HG02840 (cell line): ENCODE data around the gene ALX4.

Experiments used
- ATAC-seq: cut with Tn5 transposase; IDR thresholded peaks from one replicate; pipeline ENCODE4 v1.9.1; 2021; ENCODE audit warnings: mild to moderate bottlenecking, moderate library complexity, moderate number of reproducible peaks; ENCODE audit not compliant: unreplicated experiment, low FRiP score

ALX4 gene

DNA sequence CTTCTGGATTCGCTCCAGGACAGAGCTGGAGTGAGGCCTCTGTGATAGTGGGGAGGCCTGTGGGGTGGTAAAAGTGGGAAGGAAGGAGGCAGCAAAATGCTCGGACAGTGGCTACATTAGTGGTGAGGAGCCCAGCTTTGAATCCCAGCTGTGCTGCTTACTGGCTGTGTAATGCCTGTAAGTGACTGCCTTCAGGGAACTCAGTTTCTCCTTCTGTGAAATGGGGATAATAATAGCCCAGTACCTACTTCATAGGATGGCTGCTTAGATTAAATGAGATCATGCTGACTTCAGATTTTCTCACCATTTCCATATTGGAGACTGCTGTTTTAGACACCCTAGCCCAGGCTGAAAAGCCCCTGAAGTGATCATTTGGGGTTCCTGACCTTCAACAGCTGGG, 8.4 kb upstream of the ALX4 start:
- no peak for ATAC-seq

DNA sequence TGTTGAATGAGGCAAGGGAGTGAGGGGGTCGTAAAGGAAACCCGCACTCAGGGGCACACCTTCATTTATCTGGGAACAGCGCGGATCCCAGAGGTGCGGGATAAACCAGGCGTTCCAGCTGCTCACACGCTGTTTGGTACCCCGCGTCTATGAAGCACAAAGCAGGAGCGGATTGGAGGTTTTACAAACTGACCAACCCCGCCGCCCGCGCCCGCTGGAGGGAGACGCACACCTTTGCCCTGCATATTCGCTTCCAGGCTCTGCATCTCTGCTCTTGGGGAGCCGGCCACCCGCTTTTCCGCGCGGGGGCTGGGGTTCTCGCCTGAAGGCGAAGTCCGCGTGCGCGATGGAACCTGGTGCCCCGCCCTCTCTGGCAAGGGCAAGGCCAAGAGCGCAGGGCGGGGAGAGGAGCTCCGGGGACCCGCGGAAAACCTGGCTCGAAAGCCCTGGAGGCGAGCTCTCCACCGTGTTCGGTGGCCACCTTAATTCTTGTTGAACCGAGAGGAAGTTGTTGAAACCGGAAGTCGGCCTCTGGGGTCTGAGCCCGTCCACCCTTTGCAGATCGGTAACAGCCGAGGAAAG, 6.8 kb upstream of the ALX4 start:
- ATAC-seq = no peak

- no peak for ATAC-seq
These were observed 6.2 kb upstream of the ALX4 start for GRCh38 chr11:44315947-44316658.

- no peak for ATAC-seq
These were observed 4.8 kb upstream of the ALX4 start for GRCh38 chr11:44314733-44315132.

DNA sequence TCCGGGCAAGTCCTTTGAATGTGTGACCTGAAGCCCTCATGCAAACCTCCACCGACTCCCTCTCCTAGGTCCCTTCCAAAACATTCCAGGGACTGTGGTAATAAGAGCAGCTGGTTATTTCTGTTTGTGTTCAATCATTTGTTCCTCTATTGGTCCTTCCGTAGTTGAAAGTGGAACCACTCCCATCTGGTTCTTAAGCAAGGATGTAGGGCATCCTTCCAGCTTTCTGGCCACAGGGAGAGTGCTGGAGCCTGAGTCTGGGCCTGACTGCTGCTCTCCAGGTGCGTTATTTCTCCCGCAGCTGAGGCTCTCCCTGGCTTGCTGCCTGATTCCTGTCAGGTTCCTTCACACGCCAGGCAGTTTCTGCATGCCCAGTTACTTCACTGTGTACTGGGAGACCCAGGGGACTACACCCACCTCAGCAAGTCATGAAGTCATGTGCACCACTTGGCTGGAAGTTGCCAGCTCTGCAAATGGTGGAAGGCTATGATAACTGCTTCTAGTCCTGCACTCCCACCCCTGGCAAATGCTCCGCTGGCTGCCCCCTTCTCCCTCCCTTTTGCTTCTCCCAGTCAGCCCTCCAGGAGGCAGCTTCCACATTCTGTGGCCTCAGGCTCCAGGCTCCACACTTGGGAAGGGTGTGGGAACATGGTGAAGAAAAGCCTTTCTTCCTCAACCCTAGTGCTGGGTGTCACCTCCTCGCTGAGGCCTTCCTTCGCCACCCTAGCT, 4.0 kb upstream of the ALX4 start:
- ATAC-seq = no peak

GRCh38 chr11:44312876-44313275, 2.9 kb upstream of the ALX4 start:
- ATAC-seq = no peak

- no peak for ATAC-seq
These were observed 1.7 kb upstream of the ALX4 start for GRCh38 chr11:44311339-44312261.

DNA sequence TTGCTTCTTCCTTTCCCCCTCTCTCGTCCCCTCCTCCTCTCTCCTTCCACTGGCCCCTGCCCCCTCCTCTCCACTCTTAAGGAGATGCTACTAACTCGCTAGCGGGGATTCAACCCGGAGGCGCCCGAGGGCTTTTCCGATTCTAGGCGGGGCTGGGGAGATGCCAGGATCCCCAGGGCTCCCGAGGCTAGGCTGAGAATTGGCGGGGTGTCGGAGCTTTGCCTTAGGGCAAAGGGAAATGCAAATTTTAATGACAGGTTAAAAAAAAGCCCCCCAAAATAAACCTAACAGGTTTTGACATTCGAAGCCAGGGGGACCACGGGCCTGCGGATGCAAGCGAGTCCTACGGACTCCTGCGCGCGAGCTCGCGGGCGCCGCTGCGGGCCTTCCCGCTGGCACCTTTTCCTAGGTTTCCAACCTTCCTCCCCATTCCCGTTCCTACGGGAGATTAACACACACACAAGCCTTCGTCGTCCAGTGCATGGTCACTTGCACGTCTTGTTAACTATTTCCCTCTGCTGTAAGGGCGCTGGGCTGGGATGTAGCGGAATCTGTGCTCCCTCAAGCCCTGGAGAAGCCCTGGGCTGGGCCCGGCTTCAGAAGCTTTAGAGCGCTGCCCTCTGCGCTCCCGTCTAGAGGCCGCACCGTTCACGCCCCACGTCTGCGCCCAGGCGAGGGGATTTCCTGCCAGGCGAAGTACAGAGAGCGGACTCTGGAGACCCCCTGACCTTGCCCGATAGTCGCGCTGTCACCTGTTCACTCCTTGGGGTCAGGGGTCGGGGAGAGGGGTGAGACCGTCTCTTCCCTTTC, 729 bp upstream of the ALX4 start:
- no peak for ATAC-seq

- ATAC-seq = no peak
These were observed 195 bp upstream of the ALX4 start for GRCh38 chr11:44310206-44310462.

GRCh38 chr11:44308923-44309477, 939 bp downstream of the ALX4 start:
- ATAC-seq = no peak

DNA sequence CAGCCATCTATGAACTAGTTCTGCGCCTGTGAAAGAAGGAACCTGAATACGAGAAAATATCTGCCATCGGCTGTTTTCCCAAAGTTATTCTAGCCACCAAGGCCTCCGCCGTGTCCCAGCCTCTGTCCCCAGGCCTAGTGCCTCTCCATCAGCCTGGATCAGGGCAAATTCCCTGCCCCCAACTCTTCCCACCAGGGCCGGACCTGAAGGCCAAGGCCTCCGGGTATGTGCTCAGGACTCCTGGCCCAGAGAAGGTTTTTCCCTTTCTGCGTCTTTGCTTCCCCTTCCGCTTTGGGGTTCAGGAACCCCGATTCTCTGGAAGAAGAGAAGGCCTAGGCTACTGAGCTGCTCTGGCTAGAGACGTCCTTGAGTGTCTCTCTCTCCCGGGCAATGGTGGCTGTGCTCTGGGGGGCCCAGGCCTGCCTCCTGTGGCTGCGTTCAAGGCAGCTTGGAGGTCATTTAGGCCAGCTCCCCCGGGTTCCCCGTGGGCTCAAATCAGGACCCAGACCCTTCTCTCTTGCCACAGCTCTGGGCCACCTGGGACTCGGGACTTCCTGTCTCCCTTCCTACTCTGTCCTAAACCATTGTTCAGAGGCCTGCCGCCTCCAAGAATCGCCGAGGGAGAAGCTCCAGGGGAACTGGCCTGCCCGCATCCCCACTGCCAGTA, 1.6 kb downstream of the ALX4 start:
- ATAC-seq = no peak

DNA sequence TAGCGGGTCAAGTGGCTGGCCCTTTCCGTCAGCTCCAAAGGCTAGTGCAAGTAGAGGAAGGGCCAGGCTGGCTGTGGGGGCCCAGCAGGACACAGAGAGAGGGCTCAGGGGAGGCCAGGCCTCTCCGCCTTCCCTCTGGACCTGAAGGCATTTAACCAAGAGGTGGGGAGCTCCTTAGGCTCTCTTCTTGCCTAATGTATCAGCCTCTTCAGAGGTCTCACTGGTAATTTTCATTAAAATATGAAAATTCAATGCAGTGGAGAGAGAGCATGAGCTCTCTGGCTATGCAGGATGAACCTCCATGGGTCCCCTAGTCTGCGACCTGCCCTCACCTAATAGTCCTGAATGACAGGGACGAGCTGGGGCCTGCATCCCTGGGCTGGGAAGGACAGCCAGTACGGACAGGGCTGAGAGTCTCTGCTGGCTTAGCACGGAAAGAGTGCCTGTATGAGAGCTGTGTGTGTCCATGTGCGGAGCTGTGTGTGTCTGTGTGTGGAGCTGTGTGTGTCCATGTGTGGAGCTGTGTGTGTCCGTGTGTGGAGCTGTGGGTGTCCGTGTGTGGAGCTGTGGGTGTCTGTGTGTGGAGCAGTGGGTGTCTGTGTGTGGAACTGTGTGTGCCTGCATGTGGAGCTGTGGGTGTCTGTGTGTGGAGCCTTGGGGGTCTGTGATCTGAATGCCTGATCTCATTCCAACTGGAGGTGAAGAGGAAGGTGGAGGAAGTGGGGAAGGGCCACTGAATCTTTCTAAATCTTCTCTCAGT, 2.4 kb downstream of the ALX4 start:
- ATAC-seq = no peak

DNA sequence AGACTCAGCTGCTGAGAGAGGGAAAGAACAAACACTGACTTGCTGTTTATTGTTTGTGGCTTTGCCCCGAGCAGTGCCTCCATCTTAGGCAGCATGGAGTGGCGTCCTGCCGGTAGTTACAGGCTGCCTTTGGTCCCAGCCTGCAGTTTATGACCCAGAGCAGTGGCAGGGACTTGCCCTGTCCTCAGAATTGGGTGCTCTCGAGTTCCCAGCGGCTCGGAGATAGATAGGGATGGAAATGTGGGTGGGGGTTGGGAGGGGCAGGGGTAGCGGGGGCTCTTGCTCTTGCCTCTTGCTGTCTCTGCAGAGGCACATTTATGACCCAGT, 3.1 kb downstream of the ALX4 start:
- no peak for ATAC-seq

GRCh38 chr11:44306052-44306917, 3.7 kb downstream of the ALX4 start:
- no peak for ATAC-seq

DNA sequence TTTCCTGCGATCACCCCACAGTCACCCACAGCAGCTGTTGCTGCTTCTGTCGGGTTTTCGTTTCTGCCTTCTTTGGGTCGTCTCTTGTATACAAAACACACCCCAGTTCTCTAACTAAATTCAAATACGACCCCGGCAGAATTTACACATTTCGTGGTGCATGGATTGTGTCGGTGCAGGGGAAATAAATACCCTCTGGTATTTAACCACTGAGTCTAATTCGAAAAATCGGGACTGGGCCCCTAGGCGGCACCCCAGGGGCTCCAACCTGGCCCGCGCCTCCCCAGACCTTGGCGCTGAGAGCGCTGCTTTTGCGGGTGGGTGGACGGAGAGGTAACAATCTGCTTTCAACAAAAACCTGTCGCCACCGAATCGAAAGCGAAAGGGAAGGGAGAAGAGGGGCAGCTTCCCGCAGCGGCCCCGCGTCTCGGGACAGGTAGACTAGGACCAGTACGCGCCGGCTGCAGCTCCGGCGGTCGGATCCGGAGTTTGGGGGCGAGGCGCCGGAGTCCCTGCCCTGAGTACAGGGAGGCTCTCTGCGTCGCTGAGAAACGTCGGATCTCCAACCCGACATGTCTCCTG, 4.4 kb downstream of the ALX4 start:
- no peak for ATAC-seq

DNA sequence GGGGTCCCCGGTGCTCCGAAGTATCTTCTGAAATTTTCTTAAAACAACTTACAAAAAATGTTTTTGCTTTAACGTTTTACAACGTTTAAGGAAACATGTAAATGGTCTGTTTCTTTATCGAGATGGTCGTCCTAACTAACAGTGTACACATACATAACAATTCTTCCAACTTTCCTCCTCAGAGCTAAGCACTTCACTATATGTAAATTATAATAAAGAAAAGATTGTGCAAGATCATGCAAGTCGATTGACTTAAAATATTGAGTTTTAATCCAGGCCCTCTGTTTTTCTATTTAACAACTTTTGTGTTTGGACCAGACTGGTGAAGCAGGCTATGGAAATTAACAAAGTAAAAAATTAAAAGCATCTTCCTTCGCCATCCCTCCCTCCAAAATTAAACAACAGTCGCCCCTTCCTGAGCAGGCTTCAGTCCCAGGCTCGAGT, 4.9 kb downstream of the ALX4 start:
- no peak for ATAC-seq
